HepG2 (cell line): ENCODE results near the gene FRMD8. TPM values are rescaled to one million over a fixed set of nuclear protein-coding genes. Genes with fewer than 3 reads are reported as not detected.

Experiments
- EEA1 ChIP-seq: sonication (generic); formaldehyde crosslinking; IDR thresholded peaks from 2 replicates; pipeline ENCODE4 v1.5.1; 2020; ENCODE audit warnings: mild to moderate bottlenecking, missing genetic modification reagents, borderline replicate concordance
- FOXM1 ChIP-seq: sonication (generic); formaldehyde crosslinking; IDR thresholded peaks from 2 replicates; pipeline ENCODE4 v1.5.0; 2020; ENCODE audit warnings: missing genetic modification reagents
- MEF2D ChIP-seq: sonication (generic); formaldehyde crosslinking; IDR thresholded peaks from 2 replicates; pipeline ENCODE4 v1.5.1; 2020; ENCODE audit warnings: mild to moderate bottlenecking, missing genetic modification reagents
- NCOR1 ChIP-seq: fragments of 200-600 bp; sonication (generic); IDR thresholded peaks from 2 replicates; pipeline ENCODE4 v1.7.0; 2017; ENCODE audit warnings: antibody characterized with exemption, low read length, borderline replicate concordance
- SRSF9 ChIP-seq: fragments of 200-400 bp; formaldehyde crosslinking; IDR thresholded peaks from 2 replicates; pipeline ENCODE4 v1.6.1; 2018; ENCODE audit warnings: borderline replicate concordance, mild to moderate bottlenecking, low read depth, low read length; ENCODE audit not compliant: insufficient read depth, poor library complexity, severe bottlenecking
- SRY ChIP-seq: sonication (generic); formaldehyde crosslinking; IDR thresholded peaks from 2 replicates; pipeline ENCODE4 v1.8.0; 2022; ENCODE audit warnings: mild to moderate bottlenecking, missing genetic modification reagents
- ZHX1 ChIP-seq: sonication (generic); formaldehyde crosslinking; IDR thresholded peaks from 2 replicates; pipeline ENCODE4 v1.8.1; 2022; ENCODE audit warnings: low read depth, mild to moderate bottlenecking, missing genetic modification reagents
- ZNF17 ChIP-seq: sonication (generic); formaldehyde crosslinking; IDR thresholded peaks from 2 replicates; pipeline ENCODE4 v1.5.0; 2020; ENCODE audit warnings: mild to moderate bottlenecking, missing genetic modification reagents
- ZNF317 ChIP-seq: sonication (generic); formaldehyde crosslinking; IDR thresholded peaks from 2 replicates; pipeline ENCODE4 v1.5.0; 2020; ENCODE audit warnings: mild to moderate bottlenecking, missing genetic modification reagents
- ZNF329 ChIP-seq: sonication (generic); formaldehyde crosslinking; IDR thresholded peaks from 2 replicates; pipeline ENCODE4 v1.9.0; 2021; ENCODE audit warnings: low read depth, mild to moderate bottlenecking, missing genetic modification reagents
- ZNF552 ChIP-seq: sonication (generic); formaldehyde crosslinking; IDR thresholded peaks from 2 replicates; pipeline ENCODE4 v1.9.0; 2022; ENCODE audit warnings: missing genetic modification reagents, mild to moderate bottlenecking, borderline replicate concordance
- ZNF660 ChIP-seq: sonication (generic); formaldehyde crosslinking; IDR thresholded peaks from 2 replicates; pipeline ENCODE4 v1.5.1; 2020; ENCODE audit warnings: mild to moderate bottlenecking, low read depth, missing genetic modification reagents, borderline replicate concordance
- ZNF724P ChIP-seq: sonication (generic); formaldehyde crosslinking; IDR thresholded peaks from 2 replicates; pipeline ENCODE4 v1.8.0; 2022; ENCODE audit warnings: missing genetic modification reagents, borderline replicate concordance
- polyA plus RNA-seq, 8 experiments: library from polyadenylated mRNA; depleted of rRNA in 3 of 8; stranded (reverse) in 7 of 8; unstranded in 1 of 8; fragments of >200 nt; fragmentation: Illumina TruSeq in 4 of 8; extraction: Trizol in 4 of 8; gene quantifications; 2 replicates each; pipeline versions ENCODE4 v1.2.1 to v1.2.3, GENCODE V29; 2011 to 2016; ENCODE audit warnings: low read depth in 4 of 8, missing spikeins in 1 of 8, mixed read lengths in 1 of 8; ENCODE audit not compliant: insufficient read depth in 1 of 8
- total RNA-seq, 5 experiments: library from RNA; depleted of rRNA; stranded (reverse); fragments of >200 nt; fragmentation: Illumina TruSeq; extraction: Trizol; gene quantifications; 2 replicates each; pipeline ENCODE4 v1.2.3, GENCODE V29; 2016; ENCODE audit warnings: low read depth in 1 of 5
- TF ChIP-seq, protein P1 (sequence below): sonication (generic); formaldehyde crosslinking; IDR thresholded peaks from 2 replicates; pipeline ENCODE4 v1.8.1; 2022; ENCODE audit warnings: mild to moderate bottlenecking, missing genetic modification reagents
- TF ChIP-seq, protein P2 (sequence below): sonication (generic); formaldehyde crosslinking; IDR thresholded peaks from 2 replicates; pipeline ENCODE4 v1.8.1; 2023; ENCODE audit warnings: mild to moderate bottlenecking, moderate library complexity, missing genetic modification reagents
- TF ChIP-seq, protein P3 (sequence below): sonication (generic); formaldehyde crosslinking; IDR thresholded peaks from 2 replicates; pipeline ENCODE4 v1.5.1; 2020; ENCODE audit warnings: missing genetic modification reagents, mild to moderate bottlenecking, borderline replicate concordance
- TF ChIP-seq, protein P4 (sequence below): IDR thresholded peaks from 2 replicates; pipeline ENCODE4 v1.4.0; 2020; ENCODE audit warnings: mild to moderate bottlenecking, missing genetic modification reagents

Gene FRMD8
- total and polyA plus RNA-seq, 2 of the 13 experiments (the other 11 are each of a cell fraction or from before 2014, with no cell fraction given) = 5.8 to 20.6 TPM

DNA sequence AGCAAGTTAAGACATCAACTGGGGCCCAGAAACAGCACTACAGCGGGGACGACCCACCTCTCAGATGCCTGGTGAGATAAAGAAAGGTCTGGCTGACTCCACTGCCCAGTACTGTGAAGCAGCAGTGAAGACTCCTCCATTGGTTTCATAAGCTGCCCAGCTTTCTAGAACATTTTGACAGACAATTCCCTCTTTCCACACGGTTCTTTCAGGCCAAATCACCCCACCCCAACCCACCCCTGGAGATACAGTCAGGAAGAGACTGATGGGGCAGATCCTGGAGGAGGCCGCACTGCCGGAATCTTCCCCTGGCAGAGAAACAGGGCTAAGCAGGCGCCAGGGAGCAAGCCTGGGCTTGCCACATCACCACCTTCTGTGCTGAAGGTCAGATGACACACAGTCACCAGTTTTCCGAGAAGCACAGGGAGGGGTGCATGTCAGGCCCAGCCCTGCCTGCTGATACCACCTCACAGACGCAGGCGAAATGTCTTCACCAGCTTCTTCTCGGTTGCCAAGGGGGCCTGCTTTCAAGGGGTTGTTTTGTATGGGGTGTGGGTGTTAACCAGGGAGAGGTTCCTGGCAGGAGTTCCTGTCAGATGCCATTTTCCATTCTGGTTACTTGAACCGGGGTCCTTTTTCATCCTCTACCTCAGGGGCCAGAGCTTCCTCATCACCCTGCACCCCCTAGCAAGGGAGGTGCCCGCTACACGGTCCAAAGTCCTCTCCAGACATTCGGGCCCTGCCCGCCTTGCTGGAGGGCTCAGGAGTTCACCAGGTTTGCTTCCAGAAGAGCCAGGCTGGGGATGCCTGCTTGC, 34.7 kb downstream of the FRMD8 start (continued):
- TF ChIP-seq ZHX1 (CRISPR knock-in tag) = 0 out of 2 replicates have a peak, but pooled peaks have one; percentile 42
- TF ChIP-seq ZNF552 (CRISPR knock-in tag) = no peak
- TF ChIP-seq ZNF317 (CRISPR knock-in tag) = no peak
- TF ChIP-seq, protein P1, sequence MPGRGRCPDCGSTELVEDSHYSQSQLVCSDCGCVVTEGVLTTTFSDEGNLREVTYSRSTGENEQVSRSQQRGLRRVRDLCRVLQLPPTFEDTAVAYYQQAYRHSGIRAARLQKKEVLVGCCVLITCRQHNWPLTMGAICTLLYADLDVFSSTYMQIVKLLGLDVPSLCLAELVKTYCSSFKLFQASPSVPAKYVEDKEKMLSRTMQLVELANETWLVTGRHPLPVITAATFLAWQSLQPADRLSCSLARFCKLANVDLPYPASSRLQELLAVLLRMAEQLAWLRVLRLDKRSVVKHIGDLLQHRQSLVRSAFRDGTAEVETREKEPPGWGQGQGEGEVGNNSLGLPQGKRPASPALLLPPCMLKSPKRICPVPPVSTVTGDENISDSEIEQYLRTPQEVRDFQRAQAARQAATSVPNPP (CRISPR knock-in tag) = no peak; the same call in 1 of the 2 replicates
- no peak; the same call in 1 of the 2 replicates for TF ChIP-seq MEF2D
- peak; percentile 86 for TF ChIP-seq NCOR1
- TF ChIP-seq, protein P2, sequence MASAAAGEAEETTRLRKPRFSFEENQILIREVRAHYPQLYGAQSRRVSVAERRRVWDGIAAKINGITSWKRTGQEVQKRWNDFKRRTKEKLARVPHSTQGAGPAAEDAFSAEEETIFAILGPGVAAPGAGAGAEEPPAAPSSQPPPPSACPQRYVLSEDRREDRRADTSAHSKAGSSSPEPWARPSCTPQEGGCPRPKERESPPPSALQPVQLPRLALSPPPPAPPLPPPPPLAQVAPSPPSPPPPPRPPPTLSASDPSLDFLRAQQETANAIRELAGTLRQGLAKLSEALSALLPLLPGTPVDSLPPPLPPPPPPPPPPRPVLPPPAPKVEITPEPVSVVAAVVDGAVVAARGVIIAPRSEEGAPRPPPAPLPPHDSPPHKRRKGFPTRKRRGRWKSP (CRISPR knock-in tag) = peak; percentile 14; the same call in 1 of the 2 replicates
- TF ChIP-seq FOXM1 (CRISPR knock-in tag) = no peak
- TF ChIP-seq ZNF724P (CRISPR knock-in tag) = no peak
- TF ChIP-seq ZNF329 = peak; percentile 22; the same call in 1 of the 2 replicates
- TF ChIP-seq SRY = no peak
- TF ChIP-seq, protein P3, sequence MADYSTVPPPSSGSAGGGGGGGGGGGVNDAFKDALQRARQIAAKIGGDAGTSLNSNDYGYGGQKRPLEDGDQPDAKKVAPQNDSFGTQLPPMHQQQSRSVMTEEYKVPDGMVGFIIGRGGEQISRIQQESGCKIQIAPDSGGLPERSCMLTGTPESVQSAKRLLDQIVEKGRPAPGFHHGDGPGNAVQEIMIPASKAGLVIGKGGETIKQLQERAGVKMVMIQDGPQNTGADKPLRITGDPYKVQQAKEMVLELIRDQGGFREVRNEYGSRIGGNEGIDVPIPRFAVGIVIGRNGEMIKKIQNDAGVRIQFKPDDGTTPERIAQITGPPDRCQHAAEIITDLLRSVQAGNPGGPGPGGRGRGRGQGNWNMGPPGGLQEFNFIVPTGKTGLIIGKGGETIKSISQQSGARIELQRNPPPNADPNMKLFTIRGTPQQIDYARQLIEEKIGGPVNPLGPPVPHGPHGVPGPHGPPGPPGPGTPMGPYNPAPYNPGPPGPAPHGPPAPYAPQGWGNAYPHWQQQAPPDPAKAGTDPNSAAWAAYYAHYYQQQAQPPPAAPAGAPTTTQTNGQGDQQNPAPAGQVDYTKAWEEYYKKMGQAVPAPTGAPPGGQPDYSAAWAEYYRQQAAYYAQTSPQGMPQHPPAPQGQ (CRISPR knock-in tag) = no peak
- no peak for TF ChIP-seq ZNF17 (CRISPR knock-in tag)
- no peak for TF ChIP-seq SRSF9
- TF ChIP-seq EEA1 (CRISPR knock-in tag) = no peak
- TF ChIP-seq ZNF660 = no peak
- TF ChIP-seq, protein P4, sequence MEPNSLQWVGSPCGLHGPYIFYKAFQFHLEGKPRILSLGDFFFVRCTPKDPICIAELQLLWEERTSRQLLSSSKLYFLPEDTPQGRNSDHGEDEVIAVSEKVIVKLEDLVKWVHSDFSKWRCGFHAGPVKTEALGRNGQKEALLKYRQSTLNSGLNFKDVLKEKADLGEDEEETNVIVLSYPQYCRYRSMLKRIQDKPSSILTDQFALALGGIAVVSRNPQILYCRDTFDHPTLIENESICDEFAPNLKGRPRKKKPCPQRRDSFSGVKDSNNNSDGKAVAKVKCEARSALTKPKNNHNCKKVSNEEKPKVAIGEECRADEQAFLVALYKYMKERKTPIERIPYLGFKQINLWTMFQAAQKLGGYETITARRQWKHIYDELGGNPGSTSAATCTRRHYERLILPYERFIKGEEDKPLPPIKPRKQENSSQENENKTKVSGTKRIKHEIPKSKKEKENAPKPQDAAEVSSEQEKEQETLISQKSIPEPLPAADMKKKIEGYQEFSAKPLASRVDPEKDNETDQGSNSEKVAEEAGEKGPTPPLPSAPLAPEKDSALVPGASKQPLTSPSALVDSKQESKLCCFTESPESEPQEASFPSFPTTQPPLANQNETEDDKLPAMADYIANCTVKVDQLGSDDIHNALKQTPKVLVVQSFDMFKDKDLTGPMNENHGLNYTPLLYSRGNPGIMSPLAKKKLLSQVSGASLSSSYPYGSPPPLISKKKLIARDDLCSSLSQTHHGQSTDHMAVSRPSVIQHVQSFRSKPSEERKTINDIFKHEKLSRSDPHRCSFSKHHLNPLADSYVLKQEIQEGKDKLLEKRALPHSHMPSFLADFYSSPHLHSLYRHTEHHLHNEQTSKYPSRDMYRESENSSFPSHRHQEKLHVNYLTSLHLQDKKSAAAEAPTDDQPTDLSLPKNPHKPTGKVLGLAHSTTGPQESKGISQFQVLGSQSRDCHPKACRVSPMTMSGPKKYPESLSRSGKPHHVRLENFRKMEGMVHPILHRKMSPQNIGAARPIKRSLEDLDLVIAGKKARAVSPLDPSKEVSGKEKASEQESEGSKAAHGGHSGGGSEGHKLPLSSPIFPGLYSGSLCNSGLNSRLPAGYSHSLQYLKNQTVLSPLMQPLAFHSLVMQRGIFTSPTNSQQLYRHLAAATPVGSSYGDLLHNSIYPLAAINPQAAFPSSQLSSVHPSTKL (CRISPR knock-in tag) = peak; percentile 85
